Small intestine (tissue), 7 donors: ENCODE results near the gene PRODH2. TPM values are rescaled to one million over a fixed set of nuclear protein-coding genes. Genes with fewer than 3 reads are reported as not detected.

Experiments
- DNase-seq, 2 donors: peaks; one replicate each; pipeline versions ENCODE4 v3.0.0 to v3.0.0-alpha.2; 2013
- FAIRE-seq: peaks from 2 replicates; lab custom pipeline; 2012; peaks lifted over from hg19 to GRCh38; lab: Jason Lieb, UNC
- H3K27ac ChIP-seq, 3 donors: one replicate each; pipeline ENCODE4 v1.5.1; 2013; ENCODE audit warnings: low read length in 2 of 3, mild to moderate bottlenecking in 2 of 3, control low read depth in 1 of 3, inconsistent platforms in 1 of 3, low read depth in 1 of 3, moderate library complexity in 1 of 3
- H3K27me3 ChIP-seq, 3 donors: one replicate each; pipeline ENCODE4 v1.6.1; 2013; ENCODE audit warnings: low read length in 3 of 3, inconsistent platforms in 1 of 3; ENCODE audit not compliant: control insufficient read depth in 3 of 3, insufficient read depth in 3 of 3
- H3K36me3 ChIP-seq, 3 donors: one replicate each; pipeline ENCODE4 v1.6.1; 2013; ENCODE audit warnings: low read length in 3 of 3, inconsistent platforms in 1 of 3, low read depth in 1 of 3, mild to moderate bottlenecking in 1 of 3, moderate library complexity in 1 of 3; ENCODE audit not compliant: control insufficient read depth in 3 of 3, insufficient read depth in 2 of 3
- H3K4me1 ChIP-seq, 3 donors: one replicate each; pipeline ENCODE4 v1.6.1; 2013; ENCODE audit warnings: low read length in 2 of 3, inconsistent platforms in 1 of 3, low read depth in 1 of 3, mild to moderate bottlenecking in 1 of 3, moderate library complexity in 1 of 3; ENCODE audit not compliant: control insufficient read depth in 3 of 3, insufficient read depth in 2 of 3
- H3K4me3 ChIP-seq, 3 donors: one replicate each; pipeline ENCODE4 v1.5.1; 2013; ENCODE audit warnings: low read length in 3 of 3, control low read depth in 1 of 3, inconsistent platforms in 1 of 3, low read depth in 1 of 3, mild to moderate bottlenecking in 1 of 3, moderate library complexity in 1 of 3
- H3K9me3 ChIP-seq, 2 donors: one replicate each; pipeline ENCODE4 v1.6.1; 2013; ENCODE audit warnings: low read depth in 1 of 2, low read length in 1 of 2; ENCODE audit not compliant: control insufficient read depth in 2 of 2, insufficient read depth in 1 of 2
- WGBS, 3 donors: extraction: QIAGEN DNeasy Blood & Tissue Kit; methylation state at CpG; one replicate each; pipeline ENCODE4 v1.1.7; 2013; 5-methylcytosine and 5-hydroxymethylcytosine counted together
- polyA plus RNA-seq, 4 donors: library from polyadenylated mRNA; stranded (reverse) in 3 of 4; unstranded in 1 of 4; fragments of 200-250 nt in 3 of 4; fragments of 120-200 nt in 1 of 4; gene quantifications; one replicate each; pipeline versions ENCODE4 v1.2.1 to v1.2.3, GENCODE V29; 2013
- donor health status: healthy with polysubstance abuse.
- donor health status: control.
- donor health status: control.
- donor health status: Bipolar disorder and iron deficiency.
- donor health status: healthy.

PRODH2 gene
- polyA plus RNA-seq, 4 donors = 0.24 to 0.54 TPM; not detected in 2

- no peak for FAIRE-seq
Measured at GRCh38 chr19:35832054-35832453, 19.4 kb upstream of the PRODH2 start.

GRCh38 chr19:35830986-35831385 is 18.3 kb upstream of the PRODH2 start:
- no peaks in the 10 kb centered on the region for H3K9me3 ChIP-seq
- H3K27ac ChIP-seq = no peak overlapping the region
- H3K36me3 ChIP-seq = no peaks in the 10 kb centered on the region
- no peak overlapping the region for H3K4me3 ChIP-seq
- H3K4me1 ChIP-seq = no peaks in the 10 kb centered on the region
- H3K27me3 ChIP-seq = peaks cover 0 to 15% (median 2%) of the 10 kb centered on the region in 3 donors
- FAIRE-seq = no peak
- no peak for DNase-seq
- 67 to 76% (median 70%) methylated on average over 16 to 18 of the region's 18 CpGs for WGBS, 3 donors

More at GRCh38 chr19:35832054-35832453, 19.4 kb upstream of the PRODH2 start:
- H3K27me3 ChIP-seq = peaks cover 0 to 15% (median 4%) of the 10 kb centered on the region in 3 donors
- H3K4me1 ChIP-seq = no peaks in the 10 kb centered on the region
- H3K4me3 ChIP-seq = no peak overlapping the region
- no peak overlapping the region for H3K27ac ChIP-seq
- WGBS, 3 donors = 43 to 71% (median 47%) methylated on average over 4 of the region's 4 CpGs
- H3K9me3 ChIP-seq = no peaks in the 10 kb centered on the region
- no peaks in the 10 kb centered on the region for H3K36me3 ChIP-seq
- DNase-seq = no peak

DNA sequence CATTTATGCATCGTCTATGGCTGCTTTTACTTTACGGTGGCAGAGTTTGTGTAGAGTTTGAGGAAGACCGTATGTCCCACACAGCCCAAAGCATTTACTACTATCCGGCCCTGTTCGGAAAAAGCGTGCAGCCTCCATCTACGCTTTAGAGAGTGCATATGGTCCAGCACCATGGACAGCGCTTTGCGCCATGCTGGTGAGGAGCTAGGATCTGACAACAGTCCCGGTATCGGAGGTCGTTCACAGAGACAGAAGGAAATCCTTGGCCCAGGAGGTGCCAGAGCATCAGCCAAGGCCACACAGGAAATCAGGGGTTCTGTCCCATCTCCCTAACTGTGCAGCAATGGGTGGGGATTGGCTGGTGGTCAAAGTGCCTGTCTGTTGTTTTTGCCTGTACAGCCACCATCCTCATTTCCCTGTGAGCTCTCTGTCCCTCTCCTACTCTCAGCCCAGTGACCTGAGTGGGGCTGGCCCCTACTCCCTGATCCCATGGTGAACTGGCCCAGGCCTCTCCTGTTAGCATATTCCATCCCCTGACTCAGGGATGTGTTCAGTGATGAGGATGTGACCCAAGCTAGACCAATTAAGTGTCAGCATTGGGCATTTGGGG is 16.2 kb upstream of the PRODH2 start:
- Histone ChIP-seq H3K27ac (no peak overlapping the region), H3K9me3 (no peaks in the 10 kb centered on the region), H3K27me3 (peaks cover 0 to 15% (median 3%) of the 10 kb centered on the region in 3 donors), H3K4me3 (no peak overlapping the region), H3K4me1 (no peaks in the 10 kb centered on the region), H3K36me3 (no peaks in the 10 kb centered on the region)
- peak; percentile 30 to 85 for DNase-seq
- 6 to 17% (median 12%) methylated on average over 12 of the region's 12 CpGs for WGBS, 3 donors
- FAIRE-seq = no peak

DNA sequence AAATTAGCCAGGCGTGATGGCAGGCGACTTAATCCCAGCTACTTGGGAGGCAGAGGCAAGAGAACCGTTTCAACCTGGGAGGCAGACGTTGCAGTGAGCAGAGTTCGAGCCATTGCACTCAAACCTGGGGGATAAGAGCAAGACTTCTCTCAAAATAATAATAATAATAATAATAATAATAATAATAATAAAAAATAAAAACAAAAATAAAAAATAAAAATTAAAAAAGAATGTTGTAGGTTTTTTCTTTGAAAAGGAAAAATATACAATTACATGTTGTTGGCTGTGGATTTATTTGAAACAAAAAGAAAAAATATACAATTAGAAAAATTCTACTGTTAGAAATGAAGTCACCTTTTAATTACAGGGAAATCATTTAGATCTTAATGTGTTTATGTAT is 11.5 kb upstream of the PRODH2 start:
- FAIRE-seq (no peak), DNase-seq (no peak)
- peaks cover 0 to 3% (median 0%) of the 10 kb centered on the region in 3 donors for H3K27me3 ChIP-seq
- H3K27ac ChIP-seq = no peak overlapping the region
- H3K4me1 ChIP-seq = no peaks in the 10 kb centered on the region
- H3K4me3 ChIP-seq = no peak overlapping the region
- 77 to 82% (median 81%) methylated on average over 5 of the region's 5 CpGs for WGBS, 3 donors
- H3K36me3 ChIP-seq = no peaks in the 10 kb centered on the region
- H3K9me3 ChIP-seq = no peaks in the 10 kb centered on the region

GRCh38 chr19:35822579-35822978 is 9.9 kb upstream of the PRODH2 start:
- 65 to 80% (median 68%) methylated on average over 3 of the region's 3 CpGs for WGBS, 3 donors
- DNase-seq = no peak
- H3K36me3 ChIP-seq = no peaks in the 10 kb centered on the region
- FAIRE-seq = no peak
- H3K4me1 ChIP-seq = no peaks in the 10 kb centered on the region
- no peak overlapping the region for H3K27ac ChIP-seq
- no peak overlapping the region for H3K4me3 ChIP-seq
- no peaks in the 10 kb centered on the region for H3K9me3 ChIP-seq
- H3K27me3 ChIP-seq = peaks cover 0 to 4% (median 4%) of the 10 kb centered on the region in 3 donors

GRCh38 chr19:35818445-35818844 is 5.8 kb upstream of the PRODH2 start:
- H3K27ac ChIP-seq = no peak overlapping the region
- peaks cover 0 to 4% (median 3%) of the 10 kb centered on the region in 3 donors for H3K27me3 ChIP-seq
- FAIRE-seq = no peak
- H3K9me3 ChIP-seq = no peaks in the 10 kb centered on the region
- H3K4me1 ChIP-seq = no peaks in the 10 kb centered on the region
- no peaks in the 10 kb centered on the region for H3K36me3 ChIP-seq
- 60 to 69% (median 63%) methylated on average over 3 of the region's 3 CpGs for WGBS, 3 donors
- H3K4me3 ChIP-seq = no peak overlapping the region
- no peak for DNase-seq

GRCh38 chr19:35816846-35817245 is 4.2 kb upstream of the PRODH2 start:
- Histone ChIP-seq H3K4me1 (peaks cover 0 to 9% (median 0%) of the 10 kb centered on the region in 3 donors), H3K9me3 (no peaks in the 10 kb centered on the region), H3K36me3 (no peaks in the 10 kb centered on the region), H3K4me3 (no peak overlapping the region), H3K27ac (no peak overlapping the region), H3K27me3 (peaks cover 0 to 4% (median 3%) of the 10 kb centered on the region in 3 donors)
- FAIRE-seq = no peak
- no peak for DNase-seq
- 72 to 85% (median 84%) methylated on average over 8 to 9 of the region's 9 CpGs for WGBS, 3 donors

DNA sequence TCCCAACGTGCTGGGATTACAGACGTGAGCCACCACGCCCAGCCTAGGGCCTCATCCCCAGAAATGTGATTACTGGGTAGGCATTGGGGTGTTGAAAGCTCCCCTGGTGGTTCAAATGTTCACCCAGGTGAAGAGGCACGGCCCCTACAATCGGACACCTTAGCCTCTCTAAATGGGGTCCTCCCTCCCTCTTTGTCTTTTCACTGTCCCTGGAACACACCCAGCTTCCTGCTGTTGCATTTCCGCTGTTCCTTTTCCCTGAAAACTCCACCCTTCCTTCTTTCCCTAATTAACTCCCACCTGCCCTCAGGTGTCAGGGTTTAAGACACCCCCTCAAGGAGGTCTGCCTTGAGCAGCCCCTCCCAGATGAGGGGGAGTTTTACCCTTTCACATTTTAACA is 3.6 kb upstream of the PRODH2 start:
- no peaks in the 10 kb centered on the region for H3K36me3 ChIP-seq
- FAIRE-seq (no peak), DNase-seq (no peak)
- H3K4me1 ChIP-seq = peaks cover 0 to 10% (median 0%) of the 10 kb centered on the region in 3 donors
- H3K27ac ChIP-seq = no peak overlapping the region
- WGBS, 3 donors = 31 to 39% (median 32%) methylated on average over 6 of the region's 6 CpGs
- H3K27me3 ChIP-seq = peaks cover 0 to 4% (median 3%) of the 10 kb centered on the region in 3 donors
- H3K9me3 ChIP-seq = no peaks in the 10 kb centered on the region
- H3K4me3 ChIP-seq = no peak overlapping the region
